MM.1S (cell line): ENCODE results near the gene BPIFA1.

Experiments used
- DNase-seq: peaks from one replicate; pipeline ENCODE4 v3.0.0-alpha.2; 2015
- H2AFZ ChIP-seq: fragments of 300-600 bp; sonication (generic); 2 replicates; pipeline ENCODE4 v1.6.0; 2016; ENCODE audit warnings: antibody characterized with exemption, low read length
- H3F3A ChIP-seq: fragments of 300-600 bp; sonication (generic); 2 replicates; pipeline ENCODE4 v1.6.1; 2016; ENCODE audit warnings: mild to moderate bottlenecking, antibody characterized with exemption, low read length, moderate library complexity, mixed read lengths; ENCODE audit not compliant: insufficient read depth
- H3K27ac ChIP-seq: fragments of 300-600 bp; sonication (generic); 2 replicates; pipeline ENCODE4 v1.5.1; 2016; ENCODE audit warnings: mild to moderate bottlenecking, low read length
- H3K27me3 ChIP-seq: fragments of 300-600 bp; sonication (generic); replicated peaks from 2 replicates; pipeline ENCODE4 v1.6.0; 2016; ENCODE audit warnings: low read length; ENCODE audit not compliant: insufficient read depth
- H3K36me3 ChIP-seq: fragments of 300-600 bp; sonication (generic); replicated peaks from 2 replicates; pipeline ENCODE4 v1.6.1; 2016; ENCODE audit warnings: mild to moderate bottlenecking, low read length, mixed read lengths; ENCODE audit not compliant: insufficient read depth
- H3K4me1 ChIP-seq: fragments of 300-600 bp; sonication (generic); 2 replicates; pipeline ENCODE4 v1.6.1; 2016; ENCODE audit warnings: low read length, mixed read lengths
- H3K4me2 ChIP-seq: fragments of 300-600 bp; sonication (generic); 2 replicates; pipeline ENCODE4 v1.6.0; 2016; ENCODE audit warnings: low read depth, low read length
- H3K4me3 ChIP-seq: fragments of 300-600 bp; sonication (generic); 2 replicates; pipeline ENCODE4 v1.5.1; 2016; ENCODE audit warnings: low read length, mixed read lengths
- H3K79me2 ChIP-seq: fragments of 300-600 bp; sonication (generic); 2 replicates; pipeline ENCODE4 v1.6.1; 2016; ENCODE audit warnings: mixed run types, low read length, mixed read lengths
- H3K9ac ChIP-seq: fragments of 300-600 bp; sonication (generic); 2 replicates; pipeline ENCODE4 v1.6.1; 2016; ENCODE audit warnings: low read length, mixed read lengths
- H3K9me2 ChIP-seq: fragments of 300-600 bp; sonication (generic); replicated peaks from 2 replicates; pipeline ENCODE4 v1.6.1; 2016; ENCODE audit warnings: mild to moderate bottlenecking, low read length, mixed read lengths; ENCODE audit not compliant: insufficient read depth
- H3K9me3 ChIP-seq: fragments of 300-600 bp; sonication (generic); replicated peaks from 2 replicates; pipeline ENCODE4 v1.6.1; 2016; ENCODE audit warnings: mild to moderate bottlenecking, low read length, mixed read lengths; ENCODE audit not compliant: insufficient read depth
- H4K20me1 ChIP-seq: fragments of 300-600 bp; sonication (generic); 2 replicates; pipeline ENCODE4 v1.6.1; 2016; ENCODE audit warnings: mild to moderate bottlenecking, low read length, moderate library complexity, mixed read lengths; ENCODE audit not compliant: insufficient read depth
- CTCF ChIP-seq: fragments of 300-600 bp; sonication (generic); IDR thresholded peaks from 2 replicates; pipeline ENCODE4 v1.5.1; 2016; ENCODE audit warnings: antibody characterized with exemption, low read length, mixed read lengths
- EZH2 ChIP-seq: fragments of 300-600 bp; sonication (generic); optimal IDR thresholded peaks from 2 replicates; pipeline ENCODE3; 2017; ENCODE audit warnings: low read depth, mild to moderate bottlenecking, antibody characterized with exemption, low read length, mixed read lengths
- EZH2phosphoT487 ChIP-seq: fragments of 300-600 bp; sonication (generic); IDR thresholded peaks from 2 replicates; pipeline ENCODE4 v1.6.1; 2018; ENCODE audit warnings: antibody characterized with exemption, low read length

The BPIFA1 gene

DNA sequence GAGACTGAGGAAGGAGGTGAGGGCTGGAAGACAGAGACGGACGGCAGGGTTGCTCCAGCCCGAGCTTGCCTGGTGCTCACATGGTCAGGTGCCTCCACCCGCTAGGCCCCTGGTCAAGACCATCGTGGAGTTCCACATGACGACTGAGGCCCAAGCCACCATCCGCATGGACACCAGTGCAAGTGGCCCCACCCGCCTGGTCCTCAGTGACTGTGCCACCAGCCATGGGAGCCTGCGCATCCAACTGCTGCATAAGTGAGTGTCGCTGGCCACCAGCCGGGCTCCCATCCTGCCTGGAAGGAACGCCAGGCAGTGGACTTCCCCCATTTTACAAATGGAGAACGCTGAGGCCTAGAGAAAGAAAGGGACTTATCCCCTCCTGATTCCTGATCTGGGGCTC, 55.1 kb downstream of the BPIFA1 start:
- H3K4me2 ChIP-seq: no peak overlapping the region
- no peaks in the 10 kb centered on the region for H3F3A ChIP-seq
- no peaks in the 10 kb centered on the region for H3K4me1 ChIP-seq
- no peaks in the 10 kb centered on the region for H4K20me1 ChIP-seq
- H3K36me3 ChIP-seq: no peaks in the 10 kb centered on the region
- no peaks in the 10 kb centered on the region for H3K9me3 ChIP-seq
- peaks cover 87% of the 10 kb centered on the region for H3K27me3 ChIP-seq
- H3K9ac ChIP-seq: no peak overlapping the region
- no peak for TF ChIP-seq CTCF
- no peak for TF ChIP-seq EZH2
- TF ChIP-seq EZH2phosphoT487: no peak
- no peaks in the 10 kb centered on the region for H3K9me2 ChIP-seq
- H3K4me3 ChIP-seq: no peak overlapping the region
- H3K27ac ChIP-seq: no peak overlapping the region
- H3K79me2 ChIP-seq: no peaks in the 10 kb centered on the region
- DNase-seq: no peak
- H2AFZ ChIP-seq: no peak overlapping the region

DNA sequence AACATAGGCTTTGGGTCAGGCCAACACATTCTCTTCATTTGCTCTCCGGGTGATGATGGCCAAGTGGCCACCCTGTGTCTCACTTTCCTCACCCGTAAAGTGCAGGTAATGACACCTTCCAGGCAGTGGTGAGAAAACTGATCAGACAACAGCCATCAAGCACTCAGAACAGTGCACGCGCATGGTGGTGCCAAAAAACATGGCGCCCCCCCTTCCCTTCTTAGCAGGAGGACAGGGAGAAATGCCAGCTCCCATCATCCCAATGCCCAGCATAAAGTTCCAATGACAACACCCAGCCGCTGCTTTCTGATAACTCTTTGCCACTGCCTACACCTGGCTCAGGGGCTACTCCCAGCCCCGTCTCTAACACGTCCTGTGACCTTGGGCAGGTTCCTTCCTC, 55.6 kb downstream of the BPIFA1 start:
- Histone ChIP-seq H3K27me3 (peaks cover 85% of the 10 kb centered on the region), H3K27ac (no peak overlapping the region), H3K9me3 (no peaks in the 10 kb centered on the region), H3K9me2 (no peaks in the 10 kb centered on the region), H3K4me1 (no peaks in the 10 kb centered on the region), H3K4me3 (no peak overlapping the region), H2AFZ (no peak overlapping the region), H3K36me3 (no peaks in the 10 kb centered on the region), H3K9ac (no peak overlapping the region), H3K4me2 (no peak overlapping the region), H3K79me2 (no peaks in the 10 kb centered on the region), H3F3A (no peaks in the 10 kb centered on the region), H4K20me1 (no peaks in the 10 kb centered on the region)
- no peak for TF ChIP-seq CTCF
- no peak for TF ChIP-seq EZH2phosphoT487
- no peak for TF ChIP-seq EZH2
- no peak for DNase-seq

DNA sequence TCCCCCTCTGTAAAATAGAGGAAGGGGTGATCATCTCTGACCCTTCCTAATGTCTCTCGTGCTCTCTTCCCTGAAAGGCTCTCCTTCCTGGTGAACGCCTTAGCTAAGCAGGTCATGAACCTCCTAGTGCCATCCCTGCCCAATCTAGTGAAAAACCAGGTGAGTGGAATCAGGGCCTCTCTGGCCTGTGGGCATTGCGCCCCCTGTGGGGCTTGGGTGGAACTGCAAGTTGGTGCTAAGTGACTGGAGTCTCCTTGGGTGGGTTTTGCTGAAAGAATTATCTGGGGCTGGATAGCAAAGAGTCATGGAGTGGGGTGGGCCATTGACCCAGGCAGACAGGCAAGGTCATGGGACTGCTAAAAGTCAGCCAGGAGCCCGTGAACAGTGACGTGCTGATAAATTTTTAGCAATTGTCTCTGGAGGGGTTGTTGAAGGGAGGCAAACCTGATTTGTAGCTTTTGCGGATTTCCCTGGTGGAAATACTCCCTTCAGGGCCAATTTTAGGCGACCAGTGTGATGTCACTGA, 56.1 kb downstream of the BPIFA1 start:
- no peaks in the 10 kb centered on the region for H4K20me1 ChIP-seq
- no peak overlapping the region for H3K4me3 ChIP-seq
- H3K9me3 ChIP-seq: no peaks in the 10 kb centered on the region
- no peaks in the 10 kb centered on the region for H3K36me3 ChIP-seq
- no peak overlapping the region for H3K9ac ChIP-seq
- no peak overlapping the region for H2AFZ ChIP-seq
- H3F3A ChIP-seq: no peaks in the 10 kb centered on the region
- no peak overlapping the region for H3K27ac ChIP-seq
- no peaks in the 10 kb centered on the region for H3K79me2 ChIP-seq
- TF ChIP-seq CTCF (peak; percentile 98), EZH2 (no peak)
- H3K27me3 ChIP-seq: peaks cover 81% of the 10 kb centered on the region
- H3K4me1 ChIP-seq: no peaks in the 10 kb centered on the region
- no peaks in the 10 kb centered on the region for H3K9me2 ChIP-seq
- peak; percentile 28 for DNase-seq
- H3K4me2 ChIP-seq: no peak overlapping the region
